HEK293T (cell line): ENCODE data around the gene FARSA.
A peak's percentile ranks its signal among the peaks of the same experiment; 100 is the strongest.
"Not testable (repeated sequence)": the region's sequence is repeated elsewhere in the genome, so short reads cannot be mapped to it uniquely, and the experiment has no call there.

Experiments used
- CTCF ChIA-PET: fragments of 350-600 bp; formaldehyde crosslinking; extraction: SDS; loops from one replicate; lab custom pipeline; 2021; ENCODE audit warnings: antibody characterized with exemption, inconsistent platforms; lab: Yijun Ruan, JAX
- POLR2A ChIA-PET: fragments of 350-600 bp; formaldehyde crosslinking; extraction: SDS; loops from one replicate; lab custom pipeline; 2020; ENCODE audit warnings: antibody characterized with exemption, inconsistent platforms; lab: Yijun Ruan, JAX
- DNase-seq: peaks from one replicate; pipeline ENCODE4 v3.0.0; 2012; ENCODE audit warnings: mixed read lengths; ENCODE audit errors: extremely low spot score
- ARNT ChIP-seq: fragments of 450-650 bp; IDR thresholded peaks from 2 replicates; pipeline ENCODE4 v1.6.1; 2017; ENCODE audit warnings: mild to moderate bottlenecking
- BHLHE40 ChIP-seq: fragments of 450-650 bp; IDR thresholded peaks from 2 replicates; pipeline ENCODE4 v1.6.1; 2016; ENCODE audit warnings: mild to moderate bottlenecking, moderate library complexity, borderline replicate concordance
- CTBP1 ChIP-seq: fragments of 450-650 bp; IDR thresholded peaks from 2 replicates; pipeline ENCODE4 v1.6.1; 2016; ENCODE audit warnings: borderline replicate concordance
- ELF4 ChIP-seq: fragments of 450-650 bp; IDR thresholded peaks from 2 replicates; pipeline ENCODE4 v1.6.1; 2017; ENCODE audit warnings: antibody characterized with exemption
- FOXA1 ChIP-seq: fragments of 450-650 bp; IDR thresholded peaks from 2 replicates; pipeline ENCODE4 v1.6.1; 2016; ENCODE audit warnings: mild to moderate bottlenecking
- FOXK2 ChIP-seq: fragments of 450-650 bp; IDR thresholded peaks from 2 replicates; pipeline ENCODE4 v1.6.1; 2016; ENCODE audit warnings: mild to moderate bottlenecking
- FOXM1 ChIP-seq: fragments of 450-650 bp; IDR thresholded peaks from 2 replicates; pipeline ENCODE4 v1.6.1; 2017; ENCODE audit warnings: mild to moderate bottlenecking, borderline replicate concordance
- HDGF ChIP-seq: fragments of 450-650 bp; IDR thresholded peaks from 2 replicates; pipeline ENCODE4 v1.6.1; 2017; ENCODE audit warnings: antibody characterized with exemption, borderline replicate concordance
- L3MBTL2 ChIP-seq: fragments of 450-650 bp; conservative IDR thresholded peaks from 2 replicates; pipeline ENCODE4 v1.6.1; 2016; ENCODE audit warnings: mild to moderate bottlenecking
- LEF1 ChIP-seq: fragments of 450-650 bp; IDR thresholded peaks from 2 replicates; pipeline ENCODE4 v1.6.1; 2017; ENCODE audit warnings: mild to moderate bottlenecking, borderline replicate concordance
- NFRKB ChIP-seq: fragments of 450-650 bp; IDR thresholded peaks from 2 replicates; pipeline ENCODE4 v1.6.1; 2016; ENCODE audit warnings: mild to moderate bottlenecking, moderate library complexity
- SP1 ChIP-seq: fragments of 450-650 bp; IDR thresholded peaks from 2 replicates; pipeline ENCODE4 v1.6.1; 2017
- SUZ12 ChIP-seq: fragments of 450-650 bp; IDR thresholded peaks from 2 replicates; pipeline ENCODE4 v1.6.1; 2016; ENCODE audit warnings: mild to moderate bottlenecking
- TARDBP ChIP-seq: fragments of 450-650 bp; IDR thresholded peaks from 2 replicates; pipeline ENCODE4 v1.6.1; 2016
- ZNF384 ChIP-seq: fragments of 450-650 bp; IDR thresholded peaks from 2 replicates; pipeline ENCODE4 v1.6.1; 2016
- TF ChIP-seq, protein P1 (sequence below): fragments of 450-650 bp; IDR thresholded peaks from 2 replicates; pipeline ENCODE4 v1.6.1; 2016

Gene FARSA

DNA sequence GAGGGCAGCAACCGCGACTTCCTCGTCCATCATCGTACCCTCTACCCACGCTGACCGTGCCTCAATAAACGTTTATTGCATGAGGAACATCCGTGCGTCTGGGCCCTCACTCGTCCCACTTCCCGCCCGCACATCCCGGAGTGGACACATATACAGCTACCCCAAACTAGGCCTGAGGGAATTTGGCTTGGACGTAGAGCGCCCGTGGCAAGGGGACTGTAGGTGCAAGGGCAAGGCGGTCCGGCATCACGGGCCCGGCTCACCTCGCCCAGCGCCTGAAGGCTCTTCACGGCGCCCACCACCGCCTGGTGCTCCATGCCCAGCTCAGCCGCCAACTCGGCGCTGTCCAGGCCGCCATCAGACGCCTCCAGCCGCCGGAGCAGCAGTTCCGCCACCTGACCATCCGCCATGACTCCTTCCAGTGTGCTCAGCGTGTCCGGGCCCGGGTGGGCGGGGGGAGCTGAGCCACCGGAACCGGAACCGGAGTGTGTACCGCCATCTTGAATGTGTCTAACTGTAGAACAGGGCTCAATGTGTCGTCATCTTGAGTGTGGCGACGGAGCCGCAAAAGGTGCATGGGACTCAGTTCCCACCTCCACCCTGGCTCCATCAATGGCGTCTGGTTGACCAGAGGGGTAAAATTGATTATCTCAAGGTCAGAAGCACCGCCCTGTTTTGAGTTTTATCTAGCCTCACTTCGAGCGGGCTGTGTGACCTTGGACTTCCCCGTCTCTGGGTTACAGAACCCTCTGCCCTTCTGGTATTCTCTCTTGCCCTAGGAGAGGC is at the start of gene FARSA:
Gene FARSA, minus strand, starts transcription at position 425 of the 786 bp plus-strand sequence. Its CDS starts 15 bp downstream, at position 410.
- no peak for TF ChIP-seq ZNF384
- TF ChIP-seq ELF4, result peak; percentile 70

GRCh38 chr19:12983091-12983490 is 49.6 kb upstream of the FARSA start:
- ChIA-PET POLR2A (interaction anchor here (1.0 kb wide), 1 partner anchor 78 kb away, joined by 4 read pairs; no protein-coding TSS in a partner anchor), CTCF (interaction anchor here (0.7 to 2.1 kb wide), 5 partner anchors 46 to 1164 kb away, joined by 3 to 11 read pairs (median 4); no protein-coding TSS in a partner anchor)
- DNase-seq, result no peak
- TF ChIP-seq TARDBP (no peak), SP1 (no peak), ELF4 (no peak), FOXK2 (no peak), SUZ12 (no peak), FOXA1 (no peak), BHLHE40 (no peak), CTBP1 (no peak), FOXM1 (no peak), LEF1 (no peak), L3MBTL2 (no peak), ARNT (no peak), HDGF (no peak)
- TF ChIP-seq, protein P1, sequence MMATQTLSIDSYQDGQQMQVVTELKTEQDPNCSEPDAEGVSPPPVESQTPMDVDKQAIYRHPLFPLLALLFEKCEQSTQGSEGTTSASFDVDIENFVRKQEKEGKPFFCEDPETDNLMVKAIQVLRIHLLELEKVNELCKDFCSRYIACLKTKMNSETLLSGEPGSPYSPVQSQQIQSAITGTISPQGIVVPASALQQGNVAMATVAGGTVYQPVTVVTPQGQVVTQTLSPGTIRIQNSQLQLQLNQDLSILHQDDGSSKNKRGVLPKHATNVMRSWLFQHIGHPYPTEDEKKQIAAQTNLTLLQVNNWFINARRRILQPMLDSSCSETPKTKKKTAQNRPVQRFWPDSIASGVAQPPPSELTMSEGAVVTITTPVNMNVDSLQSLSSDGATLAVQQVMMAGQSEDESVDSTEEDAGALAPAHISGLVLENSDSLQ, result no peak

More for the DNA sequence above, at the start of gene FARSA:
- ChIA-PET POLR2A (interaction anchor here (0.6 to 2.2 kb wide), 15 partner anchors 10 to 230 kb away, joined by 3 to 12 read pairs (median 4); partner anchors contain the start of genes DNASE2, RAD23A and SYCE2), CTCF (interaction anchor here (2.4 kb wide), 1 partner anchor 32 kb away, joined by 8 read pairs; no protein-coding TSS in a partner anchor)
- peak; percentile 85 for DNase-seq

DNA sequence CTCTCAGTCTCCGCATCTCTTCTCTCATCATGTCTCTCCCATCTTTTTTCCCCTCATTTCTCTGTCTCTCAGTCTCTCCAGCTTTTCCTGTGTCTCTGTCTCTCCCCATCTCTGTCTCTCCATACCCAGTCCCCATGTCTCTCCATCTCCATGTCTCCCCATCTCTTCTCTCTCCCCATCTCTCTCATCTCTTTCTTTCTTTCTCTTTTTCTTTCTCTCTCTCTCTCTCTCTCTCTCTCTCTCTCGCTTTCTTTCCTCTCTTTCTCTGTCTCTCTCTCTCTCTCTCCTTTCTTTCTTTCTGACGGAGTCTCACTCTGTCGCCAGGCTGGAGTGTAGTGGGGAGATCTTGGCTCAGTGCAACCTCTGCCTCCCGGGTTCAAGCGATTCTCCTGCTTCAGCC is 49.1 kb upstream of the FARSA start:
- no peak for TF ChIP-seq FOXM1
- TF ChIP-seq NFRKB, result no peak
- TF ChIP-seq, protein P1, result no peak
- TF ChIP-seq LEF1, result no peak
- no peak for TF ChIP-seq TARDBP
- no peak for TF ChIP-seq ZNF384
- TF ChIP-seq HDGF, result no peak
- TF ChIP-seq FOXA1, result no peak
- no peak for TF ChIP-seq ELF4
- TF ChIP-seq ARNT, result no peak
- ChIA-PET POLR2A (no interaction called here), CTCF (interaction anchor here (0.7 to 2.1 kb wide), 5 partner anchors 46 to 1164 kb away, joined by 3 to 11 read pairs (median 4); no protein-coding TSS in a partner anchor)
- DNase-seq, result no peak

DNA sequence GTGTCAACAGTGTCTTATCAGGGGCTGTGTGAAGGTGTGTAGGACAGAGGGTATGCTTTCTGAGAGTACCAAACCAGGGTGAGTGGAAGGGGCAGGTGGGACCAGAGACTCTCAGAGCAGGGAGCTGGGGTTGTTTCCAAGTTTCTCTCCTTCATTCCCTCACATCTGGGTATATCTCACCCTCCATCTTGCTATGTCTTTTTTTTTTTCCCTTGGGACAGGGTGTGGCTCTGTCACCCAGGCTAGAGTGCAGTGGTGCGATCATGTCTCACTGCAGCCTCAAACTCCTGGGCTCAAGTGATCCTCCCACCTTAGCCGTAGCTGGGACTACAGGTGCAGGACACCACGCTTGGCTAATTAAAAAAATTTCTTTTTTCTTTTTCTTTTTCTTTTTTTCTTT is 46.5 kb upstream of the FARSA start:
- CTCF ChIA-PET, result interaction anchor here (0.9 to 1.4 kb wide), 4 partner anchors 82 to 124 kb away, joined by 3 to 6 read pairs (median 4); no protein-coding TSS in a partner anchor
- POLR2A ChIA-PET, result no interaction called here
- TF ChIP-seq CTBP1, result no peak
- TF ChIP-seq FOXM1, result no peak
- TF ChIP-seq HDGF, result no peak
- no peak for TF ChIP-seq SUZ12
- no peak for TF ChIP-seq FOXK2
- no peak for TF ChIP-seq TARDBP
- TF ChIP-seq SP1, result no peak
- TF ChIP-seq ARNT, result no peak
- no peak for DNase-seq

DNA sequence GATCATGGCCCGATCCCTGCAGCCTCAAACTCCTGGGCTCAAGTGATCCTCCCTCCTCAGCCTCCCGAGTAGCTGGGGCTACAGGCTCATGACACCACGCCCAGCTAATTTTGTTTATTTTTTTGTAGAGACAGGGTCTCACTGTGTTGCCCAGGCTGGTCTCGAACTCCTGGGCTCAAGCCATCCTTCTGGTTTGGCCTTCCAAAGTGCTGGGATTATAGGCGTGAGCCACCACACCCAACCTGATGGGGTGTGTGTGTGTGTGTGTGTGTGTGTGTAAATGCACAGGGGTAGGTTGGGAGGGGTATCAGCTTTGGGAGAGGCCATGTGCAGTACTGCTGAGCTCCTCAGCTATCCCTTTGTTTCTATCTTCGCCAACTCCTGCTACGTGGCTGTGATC is 42.6 kb upstream of the FARSA start:
- POLR2A ChIA-PET, DNase-seq: not testable (repeated sequence)
- CTCF ChIA-PET, result interaction anchor here (1.1 to 3.6 kb wide), 4 partner anchors 11 to 125 kb away, joined by 4 to 35 read pairs (median 28); no protein-coding TSS in a partner anchor

- ChIA-PET POLR2A (interaction anchor here (1.1 kb wide), 1 partner anchor 10 kb away, joined by 3 read pairs; no protein-coding TSS in a partner anchor), CTCF (interaction anchor here (2.4 to 2.6 kb wide), 2 partner anchors 10 kb away, joined by 15 to 25 read pairs; no protein-coding TSS in a partner anchor)
- no peak for TF ChIP-seq ZNF384
- TF ChIP-seq ELF4, result no peak
- no peak for DNase-seq
Observed at GRCh38 chr19:12975221-12975741, 41.8 kb upstream of the FARSA start.
